Measurements from ENCODE around the gene DMD.

GRCh38 chrX:33126469-33126868 is 84.9 kb downstream of the DMD start:
- TF ChIP-seq CTCF (IDR thresholded peaks at IDR 0.05; ENCODE audit: borderline replicate concordance, extremely low read depth, low read length, poor library complexity, severe bottlenecking) (no peak), EZH2 (IDR thresholded peaks at IDR 0.05; ENCODE audit: borderline replicate concordance, low read depth, low read length, severe bottlenecking) (no peak)

All from DND-41 (cell line).